ENCODE data around the gene PTPRM.

PTPRM gene

GRCh38 chr18:7974200-7974874 is 407.2 kb downstream of the PTPRM start:
- no peak for DNase-seq

- no peak for DNase-seq
Observed at GRCh38 chr18:7977897-7978296, 410.8 kb downstream of the PTPRM start.

DNA sequence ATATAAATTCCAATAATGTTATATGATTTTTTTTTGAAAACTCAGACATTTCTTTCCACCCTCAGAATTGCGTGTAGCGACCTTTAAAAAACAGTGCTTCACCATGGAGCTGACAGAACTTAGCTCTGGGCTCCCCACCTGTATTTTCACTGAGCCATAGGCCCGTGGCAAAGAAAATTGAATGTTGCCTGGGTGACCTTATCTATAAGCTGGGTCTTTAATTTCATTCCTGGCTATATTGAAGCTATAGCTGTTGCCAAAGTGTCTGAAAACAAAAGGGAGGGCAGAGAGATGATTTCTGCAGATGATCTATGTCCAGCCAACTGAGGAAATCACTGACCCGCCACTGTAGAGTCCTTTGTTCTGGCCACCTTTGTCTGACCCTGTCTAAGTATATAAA is 411.7 kb downstream of the PTPRM start:
- DNase-seq: no peak

- DNase-seq: no peak
Observed at GRCh38 chr18:7979714-7980113, 412.6 kb downstream of the PTPRM start.

DNA sequence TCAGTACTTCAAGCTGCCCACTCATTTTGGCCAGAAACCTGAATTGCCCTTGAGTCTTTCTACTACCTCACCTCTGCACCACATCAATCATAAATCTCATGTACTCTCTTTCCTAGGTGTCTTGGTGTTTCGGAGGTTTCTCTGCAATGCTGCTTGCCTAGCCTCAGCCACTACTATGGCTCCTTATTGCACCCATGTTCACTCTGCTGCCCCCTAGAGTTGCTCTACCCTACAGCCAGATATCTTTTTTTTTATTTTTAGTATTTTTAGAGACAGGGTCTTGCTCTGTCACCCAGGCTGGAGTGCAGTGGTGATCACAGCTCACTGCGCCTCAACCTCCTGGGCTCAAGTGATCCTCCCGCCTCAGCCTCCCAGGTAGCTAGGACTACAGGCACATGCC is 413.0 kb downstream of the PTPRM start:
- no peak for DNase-seq

DNA sequence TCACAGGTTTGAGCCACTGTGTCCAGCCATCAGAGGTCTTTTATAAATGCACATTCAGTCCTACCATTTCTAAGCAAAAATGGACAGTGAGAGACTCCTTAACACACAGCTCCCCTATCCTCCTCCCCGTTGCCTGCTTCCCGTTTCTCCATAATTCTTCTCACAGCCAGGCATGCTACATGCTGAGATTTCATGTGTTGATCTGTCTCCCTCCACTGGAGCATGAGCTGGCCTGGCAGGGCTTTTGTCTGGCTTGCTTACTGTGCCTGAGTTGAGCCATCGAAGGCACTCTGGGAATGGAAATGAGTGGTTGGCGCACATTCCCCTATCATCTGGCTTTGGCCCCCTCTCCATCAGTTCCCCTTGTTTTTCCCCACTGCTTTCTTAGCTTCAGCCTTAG is 413.5 kb downstream of the PTPRM start:
- DNase-seq: no peak

- no peak for DNase-seq
Observed at GRCh38 chr18:7982216-7982615, 415.1 kb downstream of the PTPRM start.

DNA sequence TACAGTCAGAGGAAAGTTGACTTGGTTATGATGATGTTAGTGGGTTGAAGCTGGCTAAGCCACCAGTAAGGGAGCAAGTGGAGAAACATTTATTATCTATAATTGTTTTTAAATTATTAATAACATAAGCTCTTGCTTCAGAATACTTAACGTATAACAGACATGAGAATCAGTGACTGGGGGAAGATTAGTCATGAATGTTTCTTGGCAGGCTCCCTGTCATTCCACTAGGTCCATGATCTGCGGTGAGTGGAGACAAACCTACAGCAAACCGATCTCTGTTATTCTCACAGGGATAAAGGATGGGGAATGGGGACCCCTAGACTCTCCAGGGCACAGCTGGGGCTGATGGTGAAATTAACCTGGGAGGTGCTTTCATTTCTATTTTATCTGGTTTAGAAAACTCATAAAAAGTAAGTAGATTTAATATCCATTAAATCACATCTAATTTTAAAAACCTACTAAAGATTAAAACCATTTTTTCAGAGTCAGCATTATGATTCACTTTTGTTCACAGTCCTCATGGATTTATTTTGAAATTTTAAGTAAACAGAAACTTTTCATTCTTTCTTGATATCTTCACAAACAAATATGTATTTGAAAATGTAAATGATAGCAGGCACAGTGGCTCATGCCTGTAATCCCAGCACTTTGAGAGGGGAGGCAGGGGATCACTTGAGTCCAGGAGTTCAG is 420.3 kb downstream of the PTPRM start:
- DNase-seq: no peak

DNA sequence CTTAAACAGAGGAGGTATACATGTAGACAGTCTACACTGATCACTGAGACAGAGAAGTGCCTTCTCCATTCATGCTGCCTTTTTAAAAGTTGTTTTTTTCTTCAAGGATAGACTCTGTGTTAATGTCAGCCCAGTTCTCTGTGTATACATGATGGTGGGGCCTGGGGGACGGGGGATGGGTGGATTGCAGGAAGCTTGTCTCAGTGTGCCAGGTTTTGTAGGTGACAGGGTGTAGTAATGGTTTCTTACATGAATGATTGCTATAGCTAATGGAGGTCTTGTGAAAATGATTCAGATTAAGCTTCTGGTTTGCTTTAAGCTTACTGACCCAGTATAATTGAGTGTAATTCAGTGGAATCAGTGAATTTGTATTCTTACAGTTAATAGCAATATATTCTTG is 423.6 kb downstream of the PTPRM start:
- DNase-seq: no peak

DNA sequence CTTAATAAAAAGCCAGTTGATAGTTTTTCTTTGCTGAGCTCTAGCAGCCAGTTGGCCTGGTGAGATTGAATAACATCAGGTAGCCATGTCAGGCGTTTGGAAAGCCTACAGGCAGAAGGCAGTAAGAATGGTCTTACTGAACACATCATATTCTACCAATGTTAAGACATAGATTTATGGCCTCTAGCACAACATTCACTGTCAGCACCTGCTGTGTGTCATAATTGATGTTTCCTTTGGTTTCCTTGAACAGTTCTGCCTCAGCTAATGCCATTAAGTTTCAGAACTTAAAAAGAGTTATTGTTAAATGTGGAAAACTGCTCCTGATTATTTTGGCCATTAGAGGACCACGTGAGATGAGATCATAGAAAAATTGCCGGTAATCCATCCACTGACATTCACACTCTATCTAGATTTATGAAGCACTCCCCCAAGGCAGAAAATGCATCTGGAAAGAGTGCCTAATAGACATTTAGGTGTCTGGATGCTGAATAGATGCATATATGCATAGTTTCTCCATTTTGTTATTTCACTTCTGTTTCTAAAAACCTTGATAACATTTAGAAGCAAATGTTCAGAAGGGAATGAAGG is 434.7 kb downstream of the PTPRM start:
- DNase-seq: no peak

DNA sequence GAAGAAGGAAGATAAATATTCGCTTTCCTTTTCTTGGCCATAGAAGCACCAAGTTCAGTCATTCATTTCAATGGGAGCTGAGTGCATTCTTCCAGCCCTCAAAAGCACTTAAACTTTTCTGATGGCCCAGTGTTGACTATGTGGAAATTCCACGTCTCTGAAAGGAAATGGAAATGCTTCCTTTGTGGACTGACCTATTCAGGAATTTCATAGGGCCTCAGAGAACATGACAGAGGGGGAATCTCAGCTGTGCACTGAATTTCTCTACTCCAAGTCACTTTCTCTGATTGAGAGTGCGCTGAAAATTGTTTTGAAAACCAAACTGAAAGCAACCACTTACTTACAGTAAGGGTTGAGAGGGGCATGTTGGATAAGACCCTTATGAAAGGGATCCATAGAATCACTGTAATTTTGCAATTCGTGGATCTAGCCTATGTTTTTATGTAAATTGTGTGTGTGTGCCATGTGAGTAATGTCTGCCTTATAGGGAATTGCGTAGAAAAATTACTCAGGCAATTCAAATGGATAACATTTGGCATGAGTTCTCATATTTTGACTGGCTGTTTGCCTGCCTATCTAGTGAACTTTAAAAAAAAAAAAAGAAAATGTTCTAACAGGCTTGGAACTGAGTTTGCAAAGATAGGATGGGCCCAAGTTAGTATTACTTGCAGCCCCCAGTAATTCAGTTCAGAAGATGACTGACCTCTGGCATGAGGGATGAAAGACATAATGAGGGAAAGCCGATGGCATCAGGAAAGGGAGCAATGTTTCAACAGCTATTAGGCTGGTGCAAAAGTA is 437.0 kb downstream of the PTPRM start:
- DNase-seq: no peak

- no peak for DNase-seq
Observed at GRCh38 chr18:8004792-8005191, 437.7 kb downstream of the PTPRM start.

- no peak for DNase-seq
Observed at GRCh38 chr18:8005870-8006569, 438.9 kb downstream of the PTPRM start.

GRCh38 chr18:8006979-8007378 is 439.9 kb downstream of the PTPRM start:
- no peak for DNase-seq

- DNase-seq: no peak
Observed at GRCh38 chr18:8008033-8008432, 440.9 kb downstream of the PTPRM start.

DNA sequence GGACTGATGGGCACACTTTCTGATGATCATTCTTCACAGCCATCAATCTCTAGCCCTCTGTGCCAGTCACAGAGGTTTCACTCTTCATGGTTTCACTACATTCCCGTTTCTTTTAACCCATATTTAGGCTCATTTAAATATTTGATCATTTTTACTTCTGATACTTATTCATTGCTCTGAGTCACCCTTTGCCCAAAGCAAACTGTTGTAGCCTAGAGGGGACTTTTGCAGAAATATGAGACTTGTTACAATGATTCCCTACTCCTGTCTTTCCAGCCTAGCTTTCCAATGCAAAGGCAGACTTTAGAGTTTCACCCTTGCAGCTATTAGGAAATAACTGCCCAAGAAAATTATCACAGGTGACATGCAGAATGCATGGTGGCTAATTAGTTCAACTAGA is 444.2 kb downstream of the PTPRM start:
- DNase-seq: no peak

DNA sequence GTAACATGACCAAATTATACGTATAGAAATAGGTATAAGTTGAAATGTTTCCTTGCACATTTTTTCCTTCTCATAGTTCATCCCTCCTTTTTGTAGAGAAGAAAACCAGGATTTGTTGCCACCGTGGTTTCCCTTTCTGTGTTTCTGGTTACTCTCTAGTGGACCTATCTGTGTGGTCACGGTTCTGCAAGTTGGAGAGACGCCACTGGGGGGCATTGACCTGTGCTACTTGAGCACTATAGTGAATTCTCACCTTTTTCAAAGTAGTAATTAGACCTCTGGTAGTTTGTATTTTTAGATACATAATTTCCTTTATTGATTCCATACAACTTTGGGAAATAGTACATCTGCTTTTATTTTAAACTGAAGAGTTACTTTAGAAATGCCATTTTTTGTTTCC is 444.8 kb downstream of the PTPRM start:
- DNase-seq: no peak

DNA sequence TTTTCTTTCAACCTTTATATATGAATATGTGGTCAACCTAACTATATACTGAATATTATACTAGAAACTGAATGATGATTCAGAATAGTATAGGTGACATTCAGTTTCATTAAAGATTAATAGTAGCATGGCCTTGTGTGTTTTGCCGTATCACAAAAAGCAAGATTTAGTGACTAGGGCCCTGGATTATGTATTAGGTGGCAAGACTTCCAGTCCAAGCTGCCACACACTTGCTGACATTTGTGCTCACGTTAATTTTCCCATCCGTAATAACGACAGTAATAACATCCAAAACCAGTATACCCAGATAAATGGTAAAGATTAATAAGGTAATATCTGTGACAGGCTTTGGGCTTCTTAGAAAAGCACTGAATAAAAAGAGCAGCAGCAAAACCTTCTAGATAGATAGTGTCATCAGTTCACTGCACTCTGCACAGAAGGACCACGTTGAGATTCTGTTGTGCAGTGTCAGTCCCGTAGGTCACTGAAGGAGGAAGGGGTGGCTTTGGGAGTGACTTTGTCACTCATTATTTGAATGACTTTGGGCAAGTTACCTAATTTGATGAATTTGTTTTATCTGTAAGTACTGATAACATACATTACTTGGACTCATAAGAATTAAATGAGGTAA is 451.7 kb downstream of the PTPRM start:
- DNase-seq: no peak

- DNase-seq: no peak
Observed at GRCh38 chr18:8019600-8019999, 452.5 kb downstream of the PTPRM start.

DNA sequence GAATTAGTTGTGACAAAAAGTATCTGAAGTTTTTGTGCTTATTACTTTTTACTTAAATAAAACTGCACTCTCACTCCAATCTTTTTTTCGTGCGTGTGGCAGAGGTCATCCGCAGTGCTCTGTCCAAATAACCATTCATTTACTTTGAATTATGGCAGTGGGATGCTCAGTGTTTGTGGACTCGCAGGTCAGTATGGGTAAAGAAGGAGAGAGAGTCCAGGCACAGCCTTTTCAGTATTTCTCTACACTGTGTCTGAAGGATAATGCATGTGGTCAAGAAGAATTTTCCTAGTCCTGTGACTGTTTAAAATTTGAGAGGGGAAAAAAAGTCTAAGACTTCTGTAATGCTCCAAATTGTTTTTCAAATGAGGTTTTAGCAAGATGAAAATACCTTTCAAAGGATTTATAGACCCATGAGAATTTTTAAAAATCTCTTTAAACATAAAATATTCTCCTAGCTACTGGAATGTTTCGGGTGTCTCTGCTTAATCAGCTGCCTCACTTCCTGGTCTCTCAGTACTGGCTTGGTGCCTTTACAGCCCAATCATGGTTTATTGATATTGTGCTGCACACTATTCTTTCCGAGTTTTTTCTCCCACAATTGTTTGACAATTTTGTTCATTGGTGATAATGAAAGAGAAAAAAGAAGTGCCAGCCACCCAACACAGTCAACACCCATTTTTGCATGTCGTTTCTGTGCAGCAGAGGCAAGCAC is 453.2 kb downstream of the PTPRM start:
- DNase-seq: no peak

GRCh38 chr18:8029061-8029460 is 461.9 kb downstream of the PTPRM start:
- no peak for DNase-seq

- no peak for DNase-seq
Observed at GRCh38 chr18:8029731-8030130, 462.6 kb downstream of the PTPRM start.
